GM12878 (cell line): Measurements from ENCODE around the gene DYNLL1. TPM values are rescaled to one million over a fixed set of nuclear protein-coding genes. Genes with fewer than 3 reads are reported as not detected.
"Not testable (repeated sequence)": the region's sequence is repeated elsewhere in the genome, so short reads cannot be mapped to it uniquely, and the experiment has no call there.

Experiments used
- ATAC-seq: fragments of 200-7000 bp; cut with Tn5 transposase; 3 replicates; pipeline ENCODE4 v1.9.1; 2020; ENCODE audit warnings: mild to moderate bottlenecking, moderate library complexity
- BruUV-seq: library from RNA; stranded (reverse); fragments of 400-500 nt; replicated peaks from 2 replicates; lab custom pipeline; 2021; lab: Mats Ljungman, UMichigan
- CTCF ChIA-PET: fragments of 300-600 bp; sonication (Branson Sonifier 250); formaldehyde crosslinking; extraction: SDS; loops from one replicate; lab custom pipeline; 2021; ENCODE audit warnings: inconsistent platforms; lab: Yijun Ruan, JAX
- POLR2A ChIA-PET: fragments of 350-600 bp; formaldehyde crosslinking; extraction: SDS; loops from one replicate; lab custom pipeline; 2021; ENCODE audit warnings: inconsistent platforms; lab: Charles Lee
- RAD21 ChIA-PET: fragments of 300-600 bp; sonication (Branson Sonifier 250); formaldehyde crosslinking; loops from one replicate; lab custom pipeline; 2023; ENCODE audit warnings: antibody characterized with exemption; ENCODE audit not compliant: unreplicated experiment; lab: Charles Lee
- SMC1A ChIA-PET: fragments of 300-600 bp; sonication (Branson Sonifier 250); formaldehyde crosslinking; loops from one replicate; lab custom pipeline; 2023; ENCODE audit not compliant: unreplicated experiment, uncharacterized antibody; lab: Charles Lee
- DNase-seq: peaks from one replicate; pipeline ENCODE4 v3.0.0-alpha.2; 2011; ENCODE audit warnings: low read depth, low spot score
- FAIRE-seq: peaks from 3 replicates; lab custom pipeline; 2011; peaks lifted over from hg19 to GRCh38; lab: Jason Lieb, UNC
- H2AFZ ChIP-seq: 2 replicates; pipeline ENCODE4 v1.6.0; 2011; ENCODE audit warnings: low read depth, low read length, control low read depth; ENCODE audit not compliant: control insufficient read depth
- H3K27ac ChIP-seq: 2 replicates; pipeline ENCODE4 v1.5.1; 2011; ENCODE audit warnings: control low read depth; ENCODE audit not compliant: control insufficient read depth, insufficient read depth
- H3K27me3 ChIP-seq, 2 experiments: replicated peaks in 1 of 2; 2 replicates each; pipeline versions ENCODE4 v1.6.0 to v1.6.1; 2011; ENCODE audit warnings: low read length in 1 of 2; ENCODE audit not compliant: control insufficient read depth in 2 of 2, insufficient read depth in 2 of 2
- H3K36me3 ChIP-seq, 2 experiments: 2 replicates each; pipeline ENCODE4 v1.5.1; 2011; ENCODE audit warnings: low read length in 1 of 2; ENCODE audit not compliant: control insufficient read depth in 2 of 2, insufficient read depth in 2 of 2
- H3K4me1 ChIP-seq: 2 replicates; pipeline ENCODE4 v1.6.1; 2011; ENCODE audit warnings: mild to moderate bottlenecking, low read length, moderate library complexity, mixed read lengths; ENCODE audit not compliant: control insufficient read depth, insufficient read depth
- H3K4me2 ChIP-seq: 2 replicates; pipeline ENCODE4 v1.6.0; 2011; ENCODE audit warnings: control low read depth; ENCODE audit not compliant: control insufficient read depth, insufficient read depth
- H3K4me3 ChIP-seq: fragments of 200-600 bp; sonication (generic); 2 replicates; pipeline ENCODE4 v1.5.1; 2016
- H3K79me2 ChIP-seq: 2 replicates; pipeline ENCODE4 v1.6.0; 2011; ENCODE audit warnings: low read length; ENCODE audit not compliant: control insufficient read depth, insufficient read depth
- H3K9ac ChIP-seq: 2 replicates; pipeline ENCODE4 v1.8.0; 2011; ENCODE audit warnings: low read length, control low read depth, mixed read lengths; ENCODE audit not compliant: control insufficient read depth, insufficient read depth
- H3K9me3 ChIP-seq: replicated peaks from 3 replicates; pipeline ENCODE4 v1.5.1; 2011; ENCODE audit warnings: mild to moderate bottlenecking, low read length; ENCODE audit not compliant: control insufficient read depth, insufficient read depth
- H4K20me1 ChIP-seq: 2 replicates; pipeline ENCODE4 v1.6.0; 2011; ENCODE audit not compliant: control insufficient read depth, insufficient read depth
- IKZF1 ChIP-seq: fragments of 450-650 bp; conservative IDR thresholded peaks from 2 replicates; pipeline ENCODE4 v1.6.1; 2017; ENCODE audit warnings: antibody characterized with exemption, mild to moderate bottlenecking
- IRF4 ChIP-seq: IDR thresholded peaks from 2 replicates; pipeline ENCODE4 v1.6.1; 2011; ENCODE audit warnings: low read depth, low read length
- NR2C2 ChIP-seq: IDR thresholded peaks from 2 replicates; pipeline ENCODE4 v1.6.1; 2011; ENCODE audit warnings: borderline replicate concordance, low read depth; ENCODE audit not compliant: control insufficient read depth, insufficient read length
- POLR2AphosphoS5 ChIP-seq: IDR thresholded peaks from 2 replicates; pipeline ENCODE4 v1.6.1; 2011; ENCODE audit warnings: mild to moderate bottlenecking, low read length, inconsistent platforms
- RELA ChIP-seq: fragments of 450-650 bp; IDR thresholded peaks from 2 replicates; pipeline ENCODE4 v1.8.0; 2014; ENCODE audit warnings: borderline replicate concordance; ENCODE audit not compliant: partially characterized antibody
- ZBED1 ChIP-seq: IDR thresholded peaks from 2 replicates; pipeline ENCODE4 v1.6.1; 2016; ENCODE audit warnings: borderline replicate concordance
- WGBS: methylation state at CpG from one replicate; pipeline ENCODE4 v1.1.6; 2016; ENCODE audit warnings: low lambda C conversion rate; ENCODE audit not compliant: insufficient replicate concordance, insufficient coverage; ENCODE audit errors: missing lambda C conversion rate; 5-methylcytosine and 5-hydroxymethylcytosine counted together
- in situ Hi-C: fragments of 300-500 bp; cut with MboI; formaldehyde crosslinking; loops from 9 replicates; pipeline ENCODE4 v1.14.3; 2018; ENCODE audit warnings: mixed read lengths
- intact Hi-C: fragments of 100-400 bp; cut with micrococcal nuclease; formaldehyde crosslinking; loops from one replicate; pipeline ENCODE4 v1.14.2; 2022; ENCODE audit not compliant: unreplicated experiment
- polyA plus RNA-seq, 11 experiments: library from polyadenylated mRNA; depleted of rRNA in 4 of 11; unstranded in 6 of 11; stranded (reverse) in 5 of 11; fragments of >200 nt; fragmentation: Nextera tagmentation in 4 of 11; fragmentation: Illumina TruSeq in 1 of 11; extraction: Ambion mirVana in 4 of 11; extraction: Trizol in 1 of 11; gene quantifications; 1 replicate in 1 of 11; 2 replicates in 10 of 11; pipeline versions ENCODE4 v1.2.1 to v1.2.3, GENCODE V29; 2011 to 2016; ENCODE audit warnings: inconsistent platforms in 2 of 11, missing spikeins in 2 of 11, low read depth in 1 of 11
- total RNA-seq, 4 experiments: library from RNA; depleted of rRNA in 3 of 4; stranded (reverse); fragments of >200 nt in 3 of 4; fragmentation: Illumina TruSeq in 1 of 4; extraction: Trizol in 1 of 4; gene quantifications; 2 replicates each; pipeline versions ENCODE4 v1.2.1 to v1.2.3, GENCODE V29; 2013 to 2021

DYNLL1 gene
- total and polyA plus RNA-seq, 10 of the 15 experiments (the other 5 are each of a cell fraction or from before 2014, with no cell fraction given), result 239 to 796 (median 379) TPM

- FAIRE-seq (no peak), ATAC-seq (peak; percentile 28; the same call in 2 of the 3 replicates), DNase-seq (no peak)
- ChIA-PET RAD21 (interaction anchor here (0.7 kb wide), 1 partner anchor 45 kb away, joined by 4 read pairs; no protein-coding TSS in a partner anchor), CTCF (interaction anchor here (0.6 to 1.8 kb wide), 4 partner anchors 8 to 119 kb away, joined by 3 to 9 read pairs (median 5); no protein-coding TSS in a partner anchor), POLR2A (interaction anchor here (0.7 kb wide), 1 partner anchor 17 kb away, joined by 4 read pairs; no protein-coding TSS in a partner anchor), SMC1A (interaction anchor here (0.7 to 1.1 kb wide), 3 partner anchors 9 to 28 kb away, joined by 3 read pairs; no protein-coding TSS in a partner anchor)
- H3K36me3 ChIP-seq, result no peaks in the 10 kb centered on the region
- H3K4me2 ChIP-seq, result peak overlapping the region; percentile 7; the same call in 1 of the 2 replicates
- WGBS, result 18% methylated on average over 7 of the region's 7 CpGs
- no peaks in the 10 kb centered on the region for H4K20me1 ChIP-seq
- TF ChIP-seq POLR2AphosphoS5 (no peak), ZBED1 (no peak), NR2C2 (no peak), IRF4 (no peak), RELA (no peak), IKZF1 (no peak)
- H3K4me1 ChIP-seq, result no peaks in the 10 kb centered on the region; the same call in 1 of the 2 replicates
- no peak overlapping the region for H2AFZ ChIP-seq
- in situ Hi-C loops (no loop called here), intact Hi-C loops (no loop called here)
- H3K27ac ChIP-seq, result no peak overlapping the region
- H3K9me3 ChIP-seq, result no peaks in the 10 kb centered on the region
- BruUV-seq, result no TSS peak
- no peaks in the 10 kb centered on the region for H3K27me3 ChIP-seq
- H3K9ac ChIP-seq, result no peak overlapping the region
- H3K4me3 ChIP-seq, result no peak overlapping the region
- no peaks in the 10 kb centered on the region for H3K79me2 ChIP-seq
These were observed 9.7 kb upstream of the DYNLL1 start for GRCh38 chr12:120485961-120486881.

- RAD21 ChIA-PET, H2AFZ ChIP-seq, FAIRE-seq, DNase-seq, in situ Hi-C loops, H3K27ac ChIP-seq, CTCF ChIA-PET, H3K36me3 ChIP-seq, H3K9me3 ChIP-seq, H3K79me2 ChIP-seq, H4K20me1 ChIP-seq, H3K4me3 ChIP-seq, H3K4me1 ChIP-seq, ATAC-seq, SMC1A ChIA-PET, intact Hi-C loops, H3K9ac ChIP-seq, BruUV-seq, H3K4me2 ChIP-seq, H3K27me3 ChIP-seq: not testable (repeated sequence)
- 82% methylated on average over 7 of the region's 7 CpGs for WGBS
- POLR2A ChIA-PET, result interaction anchor here (1.0 kb wide), 1 partner anchor 9 kb away, joined by 3 read pairs; no protein-coding TSS in a partner anchor
These were observed 8.4 kb upstream of the DYNLL1 start for GRCh38 chr12:120487552-120487951.
